Measurements from ENCODE around the gene NKX2-1. TPM values are rescaled to one million over a fixed set of nuclear protein-coding genes. Genes with fewer than 3 reads are reported as not detected.
A peak's percentile ranks its signal among the peaks of the same experiment; 100 is the strongest.

Gene NKX2-1
- total RNA-seq, 1 donor from 2014 or later, result not detected

- Histone ChIP-seq H3K4me2 (ENCODE audit: low read length) (peak overlapping the region; percentile 22), H3K4me3 (ENCODE audit: insufficient read depth, low read depth, low read length) (no peak overlapping the region), H3K79me2 (ENCODE audit: insufficient read depth, low read length) (no peaks in the 10 kb centered on the region), H3K27ac (ENCODE audit: low read depth, low read length) (peak overlapping the region; percentile 14), H3K4me1 (ENCODE audit: insufficient read depth, low read length) (peaks cover 5% of the 10 kb centered on the region), H3K36me3 (ENCODE audit: insufficient read depth, low read length) (no peaks in the 10 kb centered on the region), H3K9ac (ENCODE audit: low read length) (no peak overlapping the region), H3K9me3 (ENCODE audit: insufficient read depth, low read depth, low read length) (peaks cover 4% of the 10 kb centered on the region), H4K20me1 (ENCODE audit: insufficient read depth, low read length) (no peaks in the 10 kb centered on the region), H3K27me3 (ENCODE audit: insufficient read depth, low read length) (peaks cover 78% of the 10 kb centered on the region), H2AFZ (ENCODE audit: low read depth, low read length) (no peak overlapping the region)
- no peak for FAIRE-seq
- peaks cover 2% of the 10 kb centered on the region for H3K4me1 Mint-ChIP-seq (ENCODE audit: low read depth, unreplicated experiment)
- H3K36me3 Mint-ChIP-seq (ENCODE audit: low read depth, unreplicated experiment), result peaks cover 3% of the 10 kb centered on the region
- no peak for DNase-seq (ENCODE audit: low read depth)
- H3K9me3 Mint-ChIP-seq (ENCODE audit: unreplicated experiment), result peaks cover 11% of the 10 kb centered on the region
- no peak for TF ChIP-seq EZH2 (IDR thresholded peaks at IDR 0.05; ENCODE audit: insufficient read depth, low read length)
- TF ChIP-seq CTCF (IDR thresholded peaks at IDR 0.05; ENCODE audit: insufficient read depth, low read depth, low read length), result no peak
- no peak overlapping the region for H3K4me3 Mint-ChIP-seq (ENCODE audit: unreplicated experiment)
- no peak overlapping the region for H3K27ac Mint-ChIP-seq (ENCODE audit: unreplicated experiment)
- peaks cover 65% of the 10 kb centered on the region for H3K27me3 Mint-ChIP-seq (ENCODE audit: low read depth, unreplicated experiment)
Measured at GRCh38 chr14:36515896-36516718, 3.9 kb downstream of the NKX2-1 start.

GRCh38 chr14:36515105-36515593, 4.9 kb downstream of the NKX2-1 start:
- Histone ChIP-seq H2AFZ (ENCODE audit: low read depth, low read length) (no peak overlapping the region), H3K4me1 (ENCODE audit: insufficient read depth, low read length) (no peaks in the 10 kb centered on the region), H3K27me3 (ENCODE audit: insufficient read depth, low read length) (peaks cover 82% of the 10 kb centered on the region), H3K79me2 (ENCODE audit: insufficient read depth, low read length) (no peaks in the 10 kb centered on the region), H3K9ac (ENCODE audit: low read length) (no peak overlapping the region), H3K4me3 (ENCODE audit: insufficient read depth, low read depth, low read length) (no peak overlapping the region), H3K27ac (ENCODE audit: low read depth, low read length) (no peak overlapping the region), H3K9me3 (ENCODE audit: insufficient read depth, low read depth, low read length) (peaks cover 4% of the 10 kb centered on the region), H3K4me2 (ENCODE audit: low read length) (no peak overlapping the region), H4K20me1 (ENCODE audit: insufficient read depth, low read length) (no peaks in the 10 kb centered on the region), H3K36me3 (ENCODE audit: insufficient read depth, low read length) (no peaks in the 10 kb centered on the region)
- Mint-ChIP-seq H3K9me3 (ENCODE audit: unreplicated experiment) (peaks cover 13% of the 10 kb centered on the region), H3K4me3 (ENCODE audit: unreplicated experiment) (no peak overlapping the region), H3K36me3 (ENCODE audit: low read depth, unreplicated experiment) (peaks cover 3% of the 10 kb centered on the region), H3K27ac (ENCODE audit: unreplicated experiment) (peak overlapping the region; percentile 34), H3K27me3 (ENCODE audit: low read depth, unreplicated experiment) (peaks cover 73% of the 10 kb centered on the region), H3K4me1 (ENCODE audit: low read depth, unreplicated experiment) (peaks cover 2% of the 10 kb centered on the region)
- no peak for DNase-seq (ENCODE audit: low read depth)
- no peak for FAIRE-seq
- TF ChIP-seq EZH2 (IDR thresholded peaks at IDR 0.05; ENCODE audit: insufficient read depth, low read length), result no peak
- TF ChIP-seq CTCF (IDR thresholded peaks at IDR 0.05; ENCODE audit: insufficient read depth, low read depth, low read length), result no peak

All from astrocyte (in vitro differentiated cells and primary cell).